ENCODE measurements around the gene EML6.
"Not testable (repeated sequence)": the region's sequence is repeated elsewhere in the genome, so short reads cannot be mapped to it uniquely, and the experiment has no call there.

GRCh38 chr2:54990694-54991093 is 267.2 kb downstream of the EML6 start:
- TF ChIP-seq, protein P1, sequence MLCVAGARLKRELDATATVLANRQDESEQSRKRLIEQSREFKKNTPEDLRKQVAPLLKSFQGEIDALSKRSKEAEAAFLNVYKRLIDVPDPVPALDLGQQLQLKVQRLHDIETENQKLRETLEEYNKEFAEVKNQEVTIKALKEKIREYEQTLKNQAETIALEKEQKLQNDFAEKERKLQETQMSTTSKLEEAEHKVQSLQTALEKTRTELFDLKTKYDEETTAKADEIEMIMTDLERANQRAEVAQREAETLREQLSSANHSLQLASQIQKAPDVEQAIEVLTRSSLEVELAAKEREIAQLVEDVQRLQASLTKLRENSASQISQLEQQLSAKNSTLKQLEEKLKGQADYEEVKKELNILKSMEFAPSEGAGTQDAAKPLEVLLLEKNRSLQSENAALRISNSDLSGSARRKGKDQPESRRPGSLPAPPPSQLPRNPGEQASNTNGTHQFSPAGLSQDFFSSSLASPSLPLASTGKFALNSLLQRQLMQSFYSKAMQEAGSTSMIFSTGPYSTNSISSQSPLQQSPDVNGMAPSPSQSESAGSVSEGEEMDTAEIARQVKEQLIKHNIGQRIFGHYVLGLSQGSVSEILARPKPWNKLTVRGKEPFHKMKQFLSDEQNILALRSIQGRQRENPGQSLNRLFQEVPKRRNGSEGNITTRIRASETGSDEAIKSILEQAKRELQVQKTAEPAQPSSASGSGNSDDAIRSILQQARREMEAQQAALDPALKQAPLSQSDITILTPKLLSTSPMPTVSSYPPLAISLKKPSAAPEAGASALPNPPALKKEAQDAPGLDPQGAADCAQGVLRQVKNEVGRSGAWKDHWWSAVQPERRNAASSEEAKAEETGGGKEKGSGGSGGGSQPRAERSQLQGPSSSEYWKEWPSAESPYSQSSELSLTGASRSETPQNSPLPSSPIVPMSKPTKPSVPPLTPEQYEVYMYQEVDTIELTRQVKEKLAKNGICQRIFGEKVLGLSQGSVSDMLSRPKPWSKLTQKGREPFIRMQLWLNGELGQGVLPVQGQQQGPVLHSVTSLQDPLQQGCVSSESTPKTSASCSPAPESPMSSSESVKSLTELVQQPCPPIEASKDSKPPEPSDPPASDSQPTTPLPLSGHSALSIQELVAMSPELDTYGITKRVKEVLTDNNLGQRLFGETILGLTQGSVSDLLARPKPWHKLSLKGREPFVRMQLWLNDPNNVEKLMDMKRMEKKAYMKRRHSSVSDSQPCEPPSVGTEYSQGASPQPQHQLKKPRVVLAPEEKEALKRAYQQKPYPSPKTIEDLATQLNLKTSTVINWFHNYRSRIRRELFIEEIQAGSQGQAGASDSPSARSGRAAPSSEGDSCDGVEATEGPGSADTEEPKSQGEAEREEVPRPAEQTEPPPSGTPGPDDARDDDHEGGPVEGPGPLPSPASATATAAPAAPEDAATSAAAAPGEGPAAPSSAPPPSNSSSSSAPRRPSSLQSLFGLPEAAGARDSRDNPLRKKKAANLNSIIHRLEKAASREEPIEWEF (IDR thresholded peaks at IDR 0.05; ENCODE audit: insufficient replicate concordance, low read depth, low read length): not testable (repeated sequence)
- not testable (repeated sequence) for TF ChIP-seq CTCF (IDR thresholded peaks at IDR 0.05 in 2 of 3, conservative IDR thresholded peaks at IDR 0.05 in 1 of 3; ENCODE audit: control insufficient read depth in 2 of 3, extremely low read depth in 1 of 3, insufficient read depth in 1 of 3, low read depth in 3 of 3, low read length in 3 of 3); NFIC (IDR thresholded peaks at IDR 0.05; ENCODE audit: low read depth, low read length); ZNF687 (IDR thresholded peaks at IDR 0.05); ZNF274 (IDR thresholded peaks at IDR 0.05; ENCODE audit: insufficient read depth, insufficient read length); RFX5 (IDR thresholded peaks at IDR 0.05; ENCODE audit: low read depth, low read length); ASH2L (IDR thresholded peaks at IDR 0.05; ENCODE audit: borderline replicate concordance, low read depth); DPF2 (IDR thresholded peaks at IDR 0.05); FOS (IDR thresholded peaks at IDR 0.05; ENCODE audit: borderline replicate concordance, extremely low read depth, insufficient read length); POLR2A (IDR thresholded peaks at IDR 0.05; ENCODE audit: low read depth, low read length); HDAC6 (IDR thresholded peaks at IDR 0.05; ENCODE audit: unreplicated experiment)
- TF ChIP-seq, protein P2, sequence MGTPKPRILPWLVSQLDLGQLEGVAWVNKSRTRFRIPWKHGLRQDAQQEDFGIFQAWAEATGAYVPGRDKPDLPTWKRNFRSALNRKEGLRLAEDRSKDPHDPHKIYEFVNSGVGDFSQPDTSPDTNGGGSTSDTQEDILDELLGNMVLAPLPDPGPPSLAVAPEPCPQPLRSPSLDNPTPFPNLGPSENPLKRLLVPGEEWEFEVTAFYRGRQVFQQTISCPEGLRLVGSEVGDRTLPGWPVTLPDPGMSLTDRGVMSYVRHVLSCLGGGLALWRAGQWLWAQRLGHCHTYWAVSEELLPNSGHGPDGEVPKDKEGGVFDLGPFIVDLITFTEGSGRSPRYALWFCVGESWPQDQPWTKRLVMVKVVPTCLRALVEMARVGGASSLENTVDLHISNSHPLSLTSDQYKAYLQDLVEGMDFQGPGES (IDR thresholded peaks at IDR 0.05): not testable (repeated sequence)

Data from GM12878 (cell line).